ENCODE results near the gene SGK2. TPM values are rescaled to one million over a fixed set of nuclear protein-coding genes. Genes with fewer than 3 reads are reported as not detected.

Gene SGK2
- total RNA-seq, 3 donors from 2014 or later: 60.4 to 207 (median 125) TPM

DNA sequence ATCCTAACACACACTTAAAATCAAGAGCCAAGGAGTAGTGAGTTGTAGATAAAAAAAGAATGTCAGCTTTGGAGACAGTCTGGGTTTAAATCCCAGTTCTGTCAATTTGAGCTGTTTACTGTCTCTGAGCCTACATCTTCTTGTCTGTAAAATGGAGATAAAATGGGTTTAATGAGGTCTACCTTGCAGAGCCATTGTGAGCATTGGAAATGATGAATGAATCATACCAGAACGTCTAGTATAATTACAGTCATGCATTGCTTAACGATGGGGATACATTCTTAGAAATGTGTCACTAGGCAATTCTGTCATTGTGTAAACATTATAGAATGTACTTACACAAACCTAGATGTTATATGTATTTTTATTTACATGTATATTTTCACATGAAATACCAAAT is 17.6 kb upstream of the SGK2 start:
- ATAC-seq: peak; percentile 78
- TF ChIP-seq, protein P1, sequence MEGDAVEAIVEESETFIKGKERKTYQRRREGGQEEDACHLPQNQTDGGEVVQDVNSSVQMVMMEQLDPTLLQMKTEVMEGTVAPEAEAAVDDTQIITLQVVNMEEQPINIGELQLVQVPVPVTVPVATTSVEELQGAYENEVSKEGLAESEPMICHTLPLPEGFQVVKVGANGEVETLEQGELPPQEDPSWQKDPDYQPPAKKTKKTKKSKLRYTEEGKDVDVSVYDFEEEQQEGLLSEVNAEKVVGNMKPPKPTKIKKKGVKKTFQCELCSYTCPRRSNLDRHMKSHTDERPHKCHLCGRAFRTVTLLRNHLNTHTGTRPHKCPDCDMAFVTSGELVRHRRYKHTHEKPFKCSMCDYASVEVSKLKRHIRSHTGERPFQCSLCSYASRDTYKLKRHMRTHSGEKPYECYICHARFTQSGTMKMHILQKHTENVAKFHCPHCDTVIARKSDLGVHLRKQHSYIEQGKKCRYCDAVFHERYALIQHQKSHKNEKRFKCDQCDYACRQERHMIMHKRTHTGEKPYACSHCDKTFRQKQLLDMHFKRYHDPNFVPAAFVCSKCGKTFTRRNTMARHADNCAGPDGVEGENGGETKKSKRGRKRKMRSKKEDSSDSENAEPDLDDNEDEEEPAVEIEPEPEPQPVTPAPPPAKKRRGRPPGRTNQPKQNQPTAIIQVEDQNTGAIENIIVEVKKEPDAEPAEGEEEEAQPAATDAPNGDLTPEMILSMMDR (IDR thresholded peaks at IDR 0.05): no peak
- no peaks in the 10 kb centered on the region for H3K36me3 ChIP-seq (ENCODE audit: low read depth)
- H3K9me3 ChIP-seq: no peaks in the 10 kb centered on the region
- H3K4me3 ChIP-seq: no peak overlapping the region
- no peak for DNase-seq
- intact Hi-C loops (cut with DNase I, micrococcal nuclease): no loop called here
- no peaks in the 10 kb centered on the region for H3K4me1 ChIP-seq (ENCODE audit: low read depth)

GRCh38 chr20:43542161-43542560 is 16.7 kb upstream of the SGK2 start:
- Histone ChIP-seq H3K4me1 (ENCODE audit: low read depth) (no peaks in the 10 kb centered on the region), H3K9me3 (no peaks in the 10 kb centered on the region), H3K4me3 (no peak overlapping the region), H3K36me3 (ENCODE audit: low read depth) (no peaks in the 10 kb centered on the region)
- TF ChIP-seq, protein P1 (IDR thresholded peaks at IDR 0.05): no peak
- peak in 1 of 3 donors; percentile 39 for DNase-seq
- ATAC-seq: peak; percentile 76
- intact Hi-C loops (cut with DNase I, micrococcal nuclease): no loop called here

DNA sequence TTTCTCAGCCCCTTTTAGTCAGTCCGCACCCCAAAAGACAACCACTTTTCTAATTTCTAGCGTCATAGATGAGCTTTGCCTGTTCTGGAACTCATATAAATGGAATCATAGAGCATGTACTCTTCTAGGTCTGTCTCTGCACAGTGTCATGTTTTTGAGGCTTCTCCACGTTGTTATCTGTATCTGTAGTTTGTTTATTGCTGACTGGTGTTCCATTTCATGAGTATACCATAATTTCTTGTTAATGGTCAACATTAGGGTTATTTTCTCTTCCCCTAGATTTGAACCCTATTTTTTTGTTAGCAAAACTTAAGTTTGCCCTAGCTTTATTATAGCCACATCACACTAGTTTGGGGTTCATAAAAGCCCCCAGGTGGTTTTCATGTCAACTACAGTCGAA is 16.2 kb upstream of the SGK2 start:
- Histone ChIP-seq H3K4me1 (ENCODE audit: low read depth) (no peaks in the 10 kb centered on the region), H3K9me3 (no peaks in the 10 kb centered on the region), H3K4me3 (no peak overlapping the region), H3K36me3 (ENCODE audit: low read depth) (no peaks in the 10 kb centered on the region)
- DNase-seq: no peak
- intact Hi-C loops (cut with DNase I, micrococcal nuclease): no loop called here
- TF ChIP-seq, protein P1 (IDR thresholded peaks at IDR 0.05): no peak
- no peak for ATAC-seq

- Histone ChIP-seq H3K4me1 (ENCODE audit: low read depth) (no peaks in the 10 kb centered on the region), H3K36me3 (ENCODE audit: low read depth) (no peaks in the 10 kb centered on the region), H3K4me3 (no peak overlapping the region), H3K9me3 (no peaks in the 10 kb centered on the region)
- DNase-seq (no peak), ATAC-seq (no peak)
- TF ChIP-seq, protein P1 (IDR thresholded peaks at IDR 0.05): no peak
- intact Hi-C loops (cut with DNase I, micrococcal nuclease): no loop called here
These were observed 15.7 kb upstream of the SGK2 start for GRCh38 chr20:43543138-43543537.

DNA sequence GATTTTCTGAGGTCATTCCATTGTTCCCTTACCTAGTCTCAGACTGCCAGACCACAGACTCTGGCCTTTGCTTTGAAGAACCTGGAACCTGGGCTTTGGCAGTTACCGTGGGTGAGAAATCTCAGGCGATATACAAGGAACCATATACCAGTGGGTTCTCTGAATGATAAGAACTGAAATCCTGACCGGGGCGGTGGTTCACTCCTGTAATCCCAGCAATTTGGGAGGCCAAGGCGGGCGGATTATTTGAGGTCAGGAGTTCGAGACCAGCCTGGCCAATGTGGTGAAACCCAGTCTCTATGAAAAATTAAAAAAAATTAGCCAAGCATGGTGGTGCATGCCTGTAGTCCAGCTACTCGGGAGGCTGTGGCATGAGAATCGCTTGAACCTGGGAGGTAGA is 14.3 kb upstream of the SGK2 start:
- ATAC-seq (no peak), DNase-seq (no peak)
- no peaks in the 10 kb centered on the region for H3K36me3 ChIP-seq (ENCODE audit: low read depth)
- intact Hi-C loops (cut with DNase I, micrococcal nuclease): no loop called here
- no peaks in the 10 kb centered on the region for H3K9me3 ChIP-seq
- H3K4me1 ChIP-seq (ENCODE audit: low read depth): no peaks in the 10 kb centered on the region
- TF ChIP-seq, protein P1 (IDR thresholded peaks at IDR 0.05): no peak
- no peak overlapping the region for H3K4me3 ChIP-seq
